GOT3 (cell line): ENCODE results near the gene ERC2.
"Not testable (repeated sequence)": the region's sequence is repeated elsewhere in the genome, so short reads cannot be mapped to it uniquely, and the experiment has no call there.

Experiments
- DNase-seq: peaks from one replicate; lab custom pipeline; 2025; ENCODE audit warnings: mixed read lengths; lab: John Stamatoyannopoulos, UW

ERC2 gene

DNA sequence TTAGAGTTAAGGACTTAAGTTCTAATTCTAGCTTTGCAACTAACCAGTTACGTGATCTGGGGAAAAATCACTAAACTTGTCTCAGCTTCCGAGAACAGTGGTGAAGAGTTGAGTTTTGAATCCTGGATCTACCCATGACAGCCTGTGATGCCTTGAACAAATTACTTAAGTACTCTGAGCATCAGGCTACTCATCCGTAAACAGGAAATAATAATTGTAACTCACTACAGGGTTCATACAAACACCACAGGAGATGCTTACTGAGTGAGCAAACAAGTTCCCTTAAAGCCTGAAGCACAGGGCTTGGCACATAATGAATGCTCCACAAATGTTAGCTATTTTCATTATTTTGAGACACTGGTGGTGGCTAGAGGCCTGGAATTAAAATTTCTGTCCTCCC is 158.8 kb downstream of the ERC2 start:
- DNase-seq: no peak

- DNase-seq: no peak
These were observed 159.8 kb downstream of the ERC2 start for GRCh38 chr3:56308471-56308870.

GRCh38 chr3:56304069-56304468 is 164.2 kb downstream of the ERC2 start:
- DNase-seq: no peak

DNA sequence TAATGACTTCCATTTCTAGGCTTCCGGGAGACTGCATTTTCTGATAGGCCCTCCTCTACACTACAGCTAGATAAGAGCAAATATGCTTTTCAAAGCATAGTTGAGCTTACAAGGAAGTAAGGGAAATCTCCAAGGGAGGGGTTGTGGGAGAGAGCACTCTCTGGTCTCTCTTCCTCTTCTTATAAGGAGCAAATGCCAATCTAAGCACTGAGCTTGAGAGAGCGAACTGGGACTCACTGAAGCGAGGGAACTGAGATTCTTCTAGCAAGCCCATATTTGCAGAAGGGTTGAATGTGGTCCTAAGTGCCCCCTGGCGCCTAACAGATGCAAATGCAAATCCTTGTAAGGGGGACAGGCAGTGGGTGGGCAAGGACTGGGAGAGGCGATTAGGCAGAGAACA is 164.8 kb downstream of the ERC2 start:
- no peak for DNase-seq

DNA sequence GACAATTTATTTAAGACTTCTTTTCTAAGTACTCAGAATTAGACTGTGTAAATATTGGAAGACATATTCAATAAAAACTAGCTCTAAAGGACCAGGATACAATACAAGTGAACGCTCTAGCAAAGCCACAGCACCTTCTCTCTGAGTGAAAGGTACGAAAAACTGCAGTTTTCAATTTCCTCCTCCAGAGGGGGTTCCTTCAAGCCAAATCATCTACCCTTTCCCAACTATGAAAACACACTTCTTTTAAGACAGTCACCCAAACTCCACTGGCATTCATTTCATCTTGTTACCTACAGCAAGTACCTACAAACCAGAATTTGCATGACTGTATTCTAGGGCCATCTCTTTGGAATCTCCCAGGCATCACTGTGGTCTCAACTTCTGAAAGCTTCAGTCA is 165.8 kb downstream of the ERC2 start:
- no peak for DNase-seq

DNA sequence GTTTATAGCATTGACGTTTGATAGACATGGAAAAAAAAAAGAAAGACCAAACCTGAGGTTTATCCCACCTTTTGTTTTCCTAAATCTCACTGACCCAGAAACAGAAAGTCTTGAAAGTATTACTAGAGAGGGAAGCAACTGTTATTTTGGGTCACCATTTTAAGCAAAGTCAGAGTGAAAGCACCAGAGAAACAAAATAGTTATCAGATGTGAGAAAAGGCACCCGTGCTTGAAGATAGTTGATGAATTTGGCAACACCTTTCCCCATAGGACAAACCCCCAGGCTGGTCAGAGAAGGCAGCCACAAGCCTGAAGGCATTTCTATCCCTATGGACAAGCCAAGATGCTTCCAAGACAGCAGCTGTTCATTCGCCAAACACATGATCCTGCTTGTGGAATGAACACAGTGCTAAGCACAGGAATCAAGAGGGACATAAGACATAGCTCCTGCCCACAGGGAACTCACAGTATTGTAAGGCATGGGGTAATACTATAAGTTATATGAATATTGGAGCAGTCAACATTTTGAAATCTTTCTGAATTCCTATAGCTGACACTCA is 170.9 kb downstream of the ERC2 start:
- no peak for DNase-seq

- no peak for DNase-seq
These were observed 171.9 kb downstream of the ERC2 start for GRCh38 chr3:56296361-56296760.

- DNase-seq: no peak
These were observed 173.1 kb downstream of the ERC2 start for GRCh38 chr3:56295161-56295560.

DNA sequence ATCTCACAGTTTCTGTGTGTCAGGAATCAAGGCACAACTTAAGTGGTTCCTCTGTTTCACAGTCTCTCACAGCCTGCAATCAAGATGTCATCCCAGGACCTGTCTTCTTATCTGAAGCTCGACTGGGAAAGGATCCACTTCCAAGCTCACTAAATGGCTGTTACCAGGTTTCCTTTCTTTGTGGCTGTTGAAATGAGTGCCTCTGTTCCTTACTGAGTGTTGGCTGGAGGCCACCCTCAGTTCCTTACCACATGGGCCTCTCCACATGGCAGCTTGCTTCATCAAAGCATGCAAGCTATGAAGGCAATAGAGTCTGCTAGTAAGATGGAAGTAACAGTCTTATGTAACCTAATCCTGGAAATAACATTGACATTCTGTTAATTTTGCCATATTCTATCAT is 174.0 kb downstream of the ERC2 start:
- no peak for DNase-seq

GRCh38 chr3:56291953-56292352 is 176.3 kb downstream of the ERC2 start:
- no peak for DNase-seq

DNA sequence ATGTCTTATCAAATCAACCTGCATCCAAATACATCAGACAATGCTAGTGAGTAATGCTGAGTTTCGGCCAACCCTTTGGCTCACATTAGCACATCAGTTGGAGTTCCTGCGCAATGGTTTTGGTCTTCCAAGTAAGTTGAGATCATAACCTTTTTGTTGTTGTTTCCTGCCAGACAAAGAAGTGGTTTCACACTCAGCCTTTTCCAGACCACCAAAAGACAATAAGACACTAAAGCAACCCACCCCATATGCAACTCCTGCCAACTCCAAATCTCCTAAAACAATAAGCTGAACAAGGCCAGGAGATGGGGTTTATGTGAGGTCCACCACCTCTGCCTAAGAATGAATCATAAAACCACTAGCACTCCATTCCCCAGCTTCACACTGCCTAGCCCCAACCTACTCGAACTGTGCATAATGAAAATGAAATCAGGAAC is 177.0 kb downstream of the ERC2 start:
- no peak for DNase-seq

GRCh38 chr3:56290374-56290773 is 177.9 kb downstream of the ERC2 start:
- no peak for DNase-seq

GRCh38 chr3:56288258-56288657 is 180.0 kb downstream of the ERC2 start:
- DNase-seq: no peak

- DNase-seq: no peak
These were observed 185.9 kb downstream of the ERC2 start for GRCh38 chr3:56282341-56282740.

DNA sequence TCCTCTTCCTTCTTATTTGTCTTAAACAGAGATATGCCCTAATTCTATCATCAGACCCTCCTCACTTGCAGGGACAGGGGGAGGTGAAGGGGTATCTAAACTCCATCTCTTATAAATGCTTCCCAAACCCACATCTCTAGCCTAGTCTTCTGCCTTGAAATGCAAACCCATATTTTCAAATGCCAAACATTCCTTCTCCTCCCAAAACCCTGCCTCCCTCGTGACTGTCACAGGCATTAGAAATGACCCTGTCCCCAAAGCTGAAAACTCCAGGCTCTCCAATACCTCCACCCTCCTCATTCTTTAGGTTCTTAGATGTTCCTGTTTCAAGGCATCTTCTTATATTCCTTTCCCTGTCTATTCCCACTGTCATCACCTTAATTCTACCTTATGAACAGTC is 191.0 kb downstream of the ERC2 start:
- DNase-seq: no peak

DNA sequence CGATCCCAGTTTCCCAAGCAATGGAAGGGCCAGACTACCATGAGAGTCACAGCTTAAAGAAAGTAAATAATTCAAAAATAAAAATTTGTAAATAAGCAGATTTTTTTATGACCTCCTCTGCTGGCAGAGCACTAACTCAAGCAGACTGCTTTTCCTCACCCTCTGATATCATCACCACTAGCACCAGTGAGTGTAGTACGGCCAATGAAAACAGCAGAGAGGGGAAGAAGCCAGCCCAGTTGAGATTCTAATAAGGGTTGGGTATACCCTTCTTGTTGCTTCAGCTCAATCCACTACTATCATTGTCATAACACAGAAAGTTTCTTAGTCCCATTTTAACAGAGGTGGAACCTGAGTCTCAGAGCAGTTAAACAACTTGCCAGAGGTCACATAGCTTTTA is 193.1 kb downstream of the ERC2 start:
- no peak for DNase-seq

DNA sequence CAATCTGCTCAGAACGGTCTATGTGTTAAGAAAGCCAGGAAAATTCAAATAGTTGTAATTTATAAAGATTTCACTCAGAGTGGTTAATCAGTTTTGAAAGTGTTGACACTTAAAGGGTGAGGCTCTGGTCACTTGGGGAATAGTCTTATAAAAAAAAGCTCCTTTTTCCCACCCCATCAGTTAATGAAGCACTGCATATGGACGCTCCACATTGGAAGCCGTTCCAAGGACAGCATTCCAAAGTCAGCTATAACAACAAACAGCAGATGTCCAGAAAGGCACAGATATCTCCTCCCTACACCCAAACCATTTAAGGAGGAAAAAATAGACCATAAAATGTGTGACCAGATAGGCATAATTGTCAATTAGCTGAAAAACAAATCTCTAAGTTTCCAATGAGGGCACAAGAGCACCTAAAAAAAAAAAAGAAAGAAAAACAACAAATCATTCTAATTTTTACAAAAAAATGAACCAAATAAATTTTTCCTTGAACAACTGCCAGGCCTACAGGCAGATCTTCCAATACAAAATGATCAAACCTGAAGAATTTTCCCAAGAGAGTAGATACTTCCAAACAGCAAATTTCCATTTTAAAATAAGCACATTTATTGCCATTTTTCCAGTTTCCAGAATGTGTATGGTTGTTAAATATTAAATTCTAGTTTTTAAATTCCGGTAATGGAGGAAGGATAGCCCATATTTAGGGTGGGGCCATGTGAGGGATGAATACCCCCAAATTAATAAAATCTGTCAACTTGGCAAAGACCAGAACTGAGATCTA is 198.3 kb downstream of the ERC2 start:
- DNase-seq: no peak

DNA sequence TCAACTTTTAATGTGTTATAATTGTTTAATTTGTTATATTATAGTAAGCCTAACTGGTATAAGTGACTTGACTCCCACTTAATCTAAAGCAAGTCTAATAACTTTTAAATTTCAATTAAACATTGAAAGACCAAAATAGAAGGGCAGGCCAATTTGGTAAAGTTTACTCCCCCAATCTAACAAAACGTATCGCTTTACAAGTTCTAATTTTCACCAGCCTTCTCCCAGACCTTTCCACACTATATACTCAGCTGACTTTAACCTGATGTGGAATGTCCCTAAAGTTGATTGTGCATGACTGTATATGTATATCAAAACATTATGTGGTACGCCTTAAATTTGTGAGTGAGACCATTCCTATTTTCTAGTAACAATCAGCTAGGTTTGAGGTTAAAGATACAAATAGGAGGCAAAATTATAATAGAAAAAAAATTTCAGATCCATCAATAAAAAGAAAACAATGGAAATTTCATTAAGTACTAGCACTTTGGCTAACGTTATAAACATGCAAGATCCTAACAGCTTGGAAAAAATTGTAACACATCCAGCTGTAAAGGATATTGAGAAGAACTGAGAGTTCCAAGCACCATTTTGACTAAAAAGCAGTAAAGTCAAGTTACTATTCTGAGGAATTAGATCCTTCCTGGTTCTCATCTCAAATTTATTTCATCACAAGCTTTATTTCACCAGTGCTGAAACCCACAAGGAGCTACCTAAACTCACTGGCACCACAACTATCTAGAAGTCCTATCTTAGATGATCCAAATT is 199.5 kb downstream of the ERC2 start:
- no peak for DNase-seq

GRCh38 chr3:56261852-56262251 is 206.4 kb downstream of the ERC2 start:
- DNase-seq: not testable (repeated sequence)

DNA sequence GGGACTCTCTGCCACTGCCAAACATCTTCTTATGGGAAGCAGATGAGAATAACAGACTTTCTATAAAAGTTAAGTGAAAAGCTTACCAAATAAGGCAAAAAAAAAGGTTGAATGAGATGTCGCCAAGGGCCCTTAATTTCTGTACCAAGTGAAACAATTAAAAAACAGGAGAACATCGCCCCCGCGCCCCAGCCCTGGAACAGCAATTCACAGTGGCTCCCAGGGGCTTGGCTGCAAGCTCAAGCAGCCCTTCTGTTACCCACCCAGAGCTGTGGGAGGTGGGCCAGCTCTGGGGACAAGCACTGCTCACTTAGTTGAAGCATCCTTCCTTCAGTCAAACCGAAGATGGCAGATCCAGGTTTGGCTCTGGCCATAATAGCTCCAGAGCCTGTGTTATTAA is 208.0 kb downstream of the ERC2 start:
- no peak for DNase-seq

DNA sequence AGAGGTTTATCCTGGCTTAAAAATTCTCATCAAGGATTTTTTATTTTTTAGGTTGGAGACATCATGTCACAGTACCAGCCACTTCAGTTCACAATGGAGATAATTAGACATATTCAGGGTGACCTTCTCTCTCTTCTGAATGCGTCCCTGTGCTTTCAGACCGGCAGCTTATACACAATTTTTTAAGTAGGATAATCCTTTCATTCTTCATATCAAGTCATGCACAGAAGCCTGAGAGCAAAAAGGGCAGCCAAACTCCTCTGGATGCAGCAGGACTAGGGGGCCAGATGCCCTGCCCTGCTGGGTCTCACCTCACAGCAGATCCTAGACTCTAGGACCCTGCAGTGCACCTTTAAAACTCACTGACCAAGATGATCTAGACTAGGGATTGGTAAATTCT is 210.4 kb downstream of the ERC2 start:
- DNase-seq: no peak

DNA sequence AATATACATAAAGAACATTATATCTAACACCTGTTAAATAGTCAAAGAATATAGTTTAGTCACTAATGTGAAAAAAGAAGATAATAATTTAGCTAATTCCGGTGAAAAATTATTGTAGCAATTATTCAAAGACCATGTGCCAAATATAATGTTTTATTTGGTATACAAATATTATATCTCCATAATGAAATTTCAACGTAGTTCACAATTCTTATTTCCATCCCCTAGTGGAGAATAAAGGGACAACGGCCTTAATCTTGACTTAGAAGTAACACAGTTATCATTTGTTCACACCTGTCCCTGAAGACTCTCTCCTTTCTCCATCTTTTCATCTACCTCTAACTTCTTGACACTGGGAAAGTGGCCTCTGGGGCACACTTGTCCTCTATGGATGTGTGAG is 213.4 kb downstream of the ERC2 start:
- no peak for DNase-seq
